Measurements from ENCODE around the gene PEX11A.

PEX11A gene

DNA sequence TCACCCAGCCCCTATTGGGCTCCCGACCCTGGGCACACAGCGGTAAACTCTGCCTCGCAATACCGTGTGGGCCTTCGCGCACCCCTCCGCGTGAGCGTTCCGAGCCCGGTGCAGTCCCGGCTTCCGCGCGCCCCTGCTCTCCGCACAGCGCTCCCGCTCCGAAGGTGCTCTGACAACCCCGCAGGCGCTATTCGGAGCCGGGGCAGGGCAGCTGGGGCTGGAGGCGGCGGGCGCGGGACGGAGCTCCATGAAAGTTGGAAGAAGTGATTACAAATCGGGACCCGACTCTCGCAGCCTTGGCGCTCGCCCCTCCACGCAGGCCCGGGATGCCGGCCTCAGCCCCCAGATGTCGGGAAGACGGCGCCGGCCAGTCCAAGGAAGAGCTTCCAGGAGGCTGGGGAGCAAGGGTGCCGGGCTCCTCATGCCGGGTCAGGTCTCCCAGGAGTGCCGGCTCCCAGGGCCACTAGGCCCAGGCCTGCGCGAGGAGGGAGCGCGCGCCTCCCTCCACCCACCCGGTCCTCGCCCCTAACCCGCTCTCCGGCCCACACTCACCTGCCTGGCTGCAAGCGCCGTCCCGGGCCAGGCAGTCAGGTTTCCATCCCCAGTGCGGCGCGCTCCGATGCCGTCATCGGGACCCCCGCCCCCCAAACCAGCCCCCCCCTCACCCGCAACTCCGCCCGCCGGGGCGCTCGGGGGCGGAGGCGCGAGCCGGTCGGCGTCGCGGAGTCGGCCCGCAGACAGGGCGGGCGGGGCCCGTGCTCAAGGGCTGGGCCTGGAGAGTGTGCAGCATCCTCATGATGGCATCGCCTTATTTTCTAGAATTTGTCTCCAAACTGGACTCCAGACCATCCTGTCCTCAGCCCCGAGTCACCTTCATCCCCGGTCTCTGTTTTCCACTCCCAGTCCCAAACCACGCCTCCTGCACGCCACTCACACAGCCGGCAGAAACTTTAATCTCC is 35.4 kb downstream of the PEX11A start, which contains the start of gene KIF7:
Gene KIF7 (minus strand): TSS at position 621 of the 959 bp plus-strand sequence. CDS start 2,537 bp downstream, outside the sequence.
- no peak for DNase-seq

DNA sequence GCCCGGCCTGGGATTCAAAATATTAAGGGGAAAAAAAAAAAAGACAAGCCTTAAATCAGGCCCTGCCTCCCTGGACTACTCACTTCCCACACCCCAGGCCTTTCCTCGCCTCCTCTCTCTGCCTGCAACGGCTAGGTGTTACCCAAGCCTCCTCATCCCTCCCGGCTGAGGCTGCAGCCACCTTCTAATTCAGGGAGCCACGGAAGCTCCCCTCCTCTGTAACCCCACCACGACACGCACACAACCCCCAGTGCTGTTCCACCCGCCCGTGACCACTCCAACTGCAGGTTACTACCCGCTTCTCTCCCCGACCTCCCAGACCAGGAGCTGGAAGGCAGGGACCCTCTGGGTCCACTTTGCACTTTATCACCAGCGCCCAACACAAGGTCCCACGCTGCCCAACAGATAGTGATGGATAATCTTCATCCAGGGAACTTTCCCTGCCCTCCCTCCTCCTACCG is 36.2 kb downstream of the PEX11A start:
- no peak for DNase-seq

DNA sequence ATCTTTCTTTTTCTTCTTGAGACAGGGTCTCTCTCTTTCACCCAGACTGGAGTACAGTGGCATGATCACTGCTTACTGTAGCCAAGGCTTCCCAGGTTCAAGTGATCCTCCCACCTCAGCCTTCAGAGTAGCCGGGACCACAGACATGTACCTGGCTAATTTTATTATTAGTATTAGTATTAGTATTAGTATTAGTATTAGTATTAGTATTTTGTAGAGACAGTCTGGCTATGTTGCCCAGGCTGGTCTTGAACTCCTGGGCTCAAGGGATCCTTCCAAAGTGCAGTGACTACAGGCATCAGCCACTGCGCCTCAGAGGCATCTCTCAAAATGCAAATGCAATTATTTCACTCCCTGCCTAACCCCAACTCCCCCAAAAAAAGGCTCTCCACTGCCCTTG is 37.0 kb downstream of the PEX11A start:
- DNase-seq, result no peak

DNA sequence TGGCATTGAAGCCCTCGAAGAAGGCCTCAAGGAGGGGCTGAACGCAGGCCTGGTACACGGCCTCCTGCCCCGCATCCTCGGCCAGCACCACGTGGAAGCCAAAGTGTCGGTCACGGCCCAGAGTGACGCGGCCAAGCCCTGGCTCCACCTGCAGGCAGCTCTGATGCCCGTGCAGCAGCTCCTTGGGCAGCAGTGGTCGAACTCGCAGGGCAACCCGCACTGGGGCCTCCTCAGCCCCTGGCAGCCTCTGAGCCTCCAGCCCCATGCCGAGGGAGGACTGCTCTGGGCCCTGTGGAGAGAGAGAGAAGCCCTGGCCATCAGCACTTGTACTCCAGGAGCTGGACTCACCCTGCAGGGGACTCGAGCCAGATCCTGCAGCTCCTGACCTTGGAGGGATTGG is 37.9 kb downstream of the PEX11A start:
- no peak for DNase-seq

DNA sequence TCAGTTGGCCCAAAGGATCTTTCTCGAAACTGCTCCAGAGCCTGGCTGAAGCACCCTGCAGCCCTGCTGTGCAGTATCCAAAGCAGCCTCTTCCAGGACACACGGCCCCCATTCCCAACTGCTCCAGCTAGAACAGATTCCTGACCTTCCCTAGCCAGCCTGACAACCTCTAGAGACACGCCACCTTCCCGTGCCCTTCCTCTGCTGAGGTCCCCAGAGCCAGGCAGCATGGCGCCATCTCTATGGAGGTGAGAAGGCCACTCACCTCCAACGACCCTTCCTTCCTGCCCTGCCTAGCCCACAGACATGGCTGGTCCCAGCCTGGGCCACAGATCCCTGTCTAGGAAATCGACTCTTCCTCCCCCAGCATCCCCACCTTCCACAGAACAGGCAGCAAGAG is 38.4 kb downstream of the PEX11A start:
- DNase-seq, result no peak

DNA sequence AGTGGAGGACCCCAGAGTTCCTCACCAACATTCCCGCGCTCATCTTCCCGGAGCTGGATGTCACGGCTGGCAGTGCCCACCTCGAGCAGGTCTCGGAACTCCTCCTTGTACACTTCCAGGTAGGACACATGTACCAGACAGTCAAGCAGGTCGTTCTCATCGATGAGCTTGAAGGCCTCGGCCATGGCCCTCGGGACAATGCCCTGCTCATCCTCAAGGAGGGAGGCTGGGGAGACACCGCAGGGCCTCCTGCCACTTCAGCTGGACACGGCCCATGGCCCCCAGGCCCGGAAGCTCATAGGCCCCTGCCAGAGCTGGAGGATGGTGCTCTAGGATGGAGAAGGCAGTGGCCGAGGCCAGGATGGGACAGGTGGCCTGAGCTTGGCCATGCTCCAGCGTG is 40.8 kb downstream of the PEX11A start:
- DNase-seq, result no peak

DNA sequence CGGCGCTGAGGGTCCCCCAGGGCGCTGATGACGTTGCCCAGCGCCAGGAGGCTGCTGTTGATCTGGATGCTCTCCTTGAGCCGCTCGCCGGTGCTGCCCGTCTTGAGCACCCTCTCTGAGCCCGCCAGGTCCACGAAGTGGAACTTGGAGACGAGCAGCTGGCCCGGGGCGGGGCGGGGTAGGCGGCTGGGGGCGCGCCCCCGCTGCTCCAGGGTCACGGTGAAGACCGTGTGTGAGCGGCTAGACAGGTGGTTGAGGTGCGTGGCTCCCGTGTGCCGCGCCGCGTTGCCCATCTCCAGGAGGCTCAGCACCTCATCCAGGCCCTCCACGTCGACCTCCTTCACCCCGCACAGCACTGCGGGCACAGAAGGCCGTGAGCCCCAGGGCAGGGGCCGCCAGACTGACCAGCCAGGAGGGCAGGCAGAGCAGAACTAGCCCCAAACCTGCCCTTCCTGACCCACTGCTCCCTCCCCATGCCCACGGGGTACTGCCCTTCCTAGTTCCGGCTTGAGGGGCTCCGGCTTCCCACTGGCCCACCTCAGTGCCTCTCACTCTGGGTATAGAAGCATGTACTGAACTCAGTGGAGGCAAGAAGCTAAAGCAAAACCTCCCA is 41.4 kb downstream of the PEX11A start:
- no peak for DNase-seq

DNA sequence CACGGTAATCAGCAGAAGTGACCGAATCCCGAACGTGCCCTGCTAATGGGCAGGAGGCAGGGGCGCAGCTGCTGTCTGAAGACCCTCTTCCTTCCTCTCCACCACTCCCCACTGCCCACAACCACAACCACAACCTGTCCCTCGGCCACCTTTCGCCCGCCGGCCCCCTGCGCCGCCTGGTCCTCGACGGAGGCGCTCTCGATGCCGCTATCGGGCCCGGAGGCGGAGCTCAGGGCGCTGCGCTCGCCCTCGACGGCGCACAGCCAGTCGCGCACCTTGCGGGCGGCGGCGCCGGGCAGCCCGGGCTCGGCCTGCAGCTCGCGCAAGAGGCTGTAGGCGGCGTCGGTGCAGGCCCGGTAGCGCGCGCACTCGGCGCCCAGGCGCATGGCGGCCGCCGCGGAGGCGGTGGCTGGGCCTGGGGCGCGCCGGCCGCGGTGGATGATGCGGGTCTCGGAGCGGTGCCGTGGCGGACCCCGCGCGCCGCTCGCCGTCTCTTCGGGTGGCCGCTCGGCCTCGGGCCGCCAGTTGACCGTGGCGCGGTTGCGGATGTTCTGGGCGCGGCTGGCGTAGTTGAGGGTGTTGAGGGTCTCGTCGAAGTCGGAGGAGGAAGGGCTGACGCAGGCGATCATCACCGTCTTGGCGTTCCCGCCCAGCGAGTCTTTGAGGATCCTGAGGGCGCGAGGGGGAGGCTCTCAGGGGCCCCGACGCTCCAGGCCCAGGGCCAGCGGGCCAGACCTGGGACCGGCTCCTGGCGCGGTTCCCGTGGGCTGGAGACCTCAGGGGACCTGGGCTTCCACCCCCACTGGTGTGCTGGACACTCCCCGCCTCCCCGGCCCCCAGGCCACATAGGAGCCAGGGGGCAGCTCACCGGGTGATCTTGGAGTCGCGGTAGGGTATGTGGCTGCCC is 42.2 kb downstream of the PEX11A start:
- DNase-seq, result no peak

DNA sequence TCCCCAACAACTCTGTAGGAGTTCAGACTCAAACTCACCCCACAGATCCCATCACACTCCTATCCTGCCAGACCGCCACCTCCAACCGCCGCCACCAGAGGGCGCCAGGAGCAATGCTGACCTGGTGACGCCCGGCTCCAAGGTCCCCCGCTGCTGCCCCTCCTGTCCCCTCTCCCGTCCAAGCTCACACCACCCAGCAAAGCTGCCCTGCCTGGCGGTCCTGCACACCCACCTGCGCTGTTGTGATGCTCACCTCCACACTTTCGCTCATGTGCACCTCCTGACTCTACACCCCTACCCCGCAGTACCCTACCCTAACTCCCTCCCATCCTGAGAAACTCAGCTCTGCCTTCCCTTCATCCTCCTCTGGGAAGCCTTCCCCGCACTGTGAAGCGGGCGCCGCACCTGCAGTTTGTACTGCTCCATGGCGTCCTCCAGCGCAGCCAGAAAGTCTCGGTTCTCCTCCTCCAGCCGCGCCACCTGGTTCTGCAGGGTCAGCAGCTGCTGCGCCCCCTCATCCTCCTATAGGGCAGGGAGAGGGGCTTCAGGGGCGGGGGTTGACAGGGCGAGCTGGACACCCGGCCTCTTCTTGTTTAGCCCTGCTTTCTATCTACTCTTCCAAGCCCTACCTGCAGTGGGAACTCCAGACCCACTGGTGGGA is 43.2 kb downstream of the PEX11A start:
- no peak for DNase-seq

DNA sequence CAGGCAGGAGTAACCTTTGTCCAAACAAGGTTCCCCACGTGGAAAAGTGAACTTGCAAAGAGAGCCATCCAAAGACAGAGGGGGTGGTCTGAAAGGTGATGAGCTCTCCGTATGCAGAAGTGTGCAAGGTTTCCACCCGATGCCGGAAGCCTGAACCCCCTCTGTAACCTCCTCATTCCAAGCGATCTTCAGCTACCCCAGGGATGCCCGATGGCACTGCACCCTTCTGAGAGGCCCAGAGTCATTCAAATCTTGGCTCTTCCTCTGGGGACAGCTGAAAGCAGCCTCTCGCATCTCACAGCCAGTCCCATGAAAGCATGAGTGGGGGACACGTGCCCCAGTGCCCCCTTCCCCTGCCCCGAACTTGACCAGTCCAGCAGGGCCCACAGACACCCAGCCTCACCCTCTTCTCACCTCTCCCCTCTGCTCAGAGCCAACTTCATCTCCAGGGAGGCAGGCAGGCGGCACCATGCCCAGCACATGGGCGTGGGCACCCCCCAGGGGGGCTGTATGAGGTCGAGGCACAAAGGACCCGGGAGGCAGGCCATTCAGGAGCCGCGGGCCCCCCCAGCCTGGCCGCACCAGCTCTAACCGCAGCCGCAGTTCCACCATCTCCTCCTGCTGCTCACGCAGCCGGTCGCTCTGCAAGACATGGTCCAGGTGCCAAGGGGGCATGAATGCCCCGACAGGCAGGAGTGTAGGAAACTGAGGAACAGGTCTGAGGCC is 44.0 kb downstream of the PEX11A start:
- no peak for DNase-seq

DNA sequence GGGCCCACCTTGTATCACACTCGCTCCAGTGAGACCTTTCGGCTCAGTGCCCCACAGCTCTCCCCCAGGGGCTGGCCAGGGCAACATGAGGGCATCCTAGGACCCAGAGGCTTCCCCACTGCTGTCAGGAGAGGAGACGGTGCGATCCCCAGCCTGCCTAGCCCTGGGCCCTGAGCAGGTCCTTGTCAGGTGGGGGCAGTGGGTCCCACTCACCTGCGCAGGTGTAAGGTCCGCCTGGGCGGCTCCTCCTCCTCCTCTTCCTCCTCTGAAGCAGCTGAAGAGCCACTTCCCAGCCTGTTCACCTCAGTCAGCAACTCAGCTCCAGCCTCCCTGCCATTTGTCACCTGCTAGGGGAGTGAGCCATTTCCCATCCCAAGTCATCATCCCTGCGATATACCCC is 44.9 kb downstream of the PEX11A start:
- no peak for DNase-seq

DNA sequence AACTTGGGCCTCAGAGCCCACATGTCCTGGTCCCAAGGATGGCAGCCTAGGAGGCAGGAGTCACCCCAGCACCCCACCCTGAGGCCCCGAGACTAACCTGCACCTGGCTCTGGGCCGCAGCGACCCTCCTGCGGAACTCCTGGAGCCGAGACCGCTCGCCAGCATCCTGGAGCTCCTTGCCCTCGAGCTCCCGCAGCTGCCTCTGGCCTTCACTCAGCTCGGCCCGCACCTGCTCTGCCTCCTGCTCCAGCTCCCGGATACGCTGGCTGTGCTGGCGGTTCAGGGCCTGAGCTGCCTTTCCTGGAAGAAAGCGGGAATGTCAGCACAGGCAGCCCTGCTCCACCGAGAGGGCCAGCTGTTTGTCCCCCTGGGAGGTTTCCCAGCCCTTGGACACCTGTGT is 48.4 kb downstream of the PEX11A start:
- no peak for DNase-seq

DNA sequence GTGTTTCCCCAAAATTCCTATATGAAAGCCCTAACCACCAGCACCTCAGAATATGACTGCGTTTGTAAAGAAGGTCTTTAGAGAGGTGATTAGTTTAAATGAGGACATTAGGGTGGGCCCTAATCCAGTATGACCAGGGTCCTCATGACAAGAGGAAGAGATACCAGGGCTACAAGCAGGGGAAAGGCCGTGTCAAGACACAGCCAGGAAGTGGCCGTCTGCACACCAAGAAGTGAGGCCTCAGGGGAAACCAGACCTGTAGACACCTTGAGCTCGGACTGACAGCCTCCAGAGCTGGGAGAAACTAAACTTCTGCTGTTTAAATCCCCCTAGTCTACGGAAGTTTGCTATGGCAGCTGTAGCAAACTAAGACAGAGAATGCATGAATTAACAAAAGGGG is 49.5 kb downstream of the PEX11A start:
- no peak for DNase-seq

DNA sequence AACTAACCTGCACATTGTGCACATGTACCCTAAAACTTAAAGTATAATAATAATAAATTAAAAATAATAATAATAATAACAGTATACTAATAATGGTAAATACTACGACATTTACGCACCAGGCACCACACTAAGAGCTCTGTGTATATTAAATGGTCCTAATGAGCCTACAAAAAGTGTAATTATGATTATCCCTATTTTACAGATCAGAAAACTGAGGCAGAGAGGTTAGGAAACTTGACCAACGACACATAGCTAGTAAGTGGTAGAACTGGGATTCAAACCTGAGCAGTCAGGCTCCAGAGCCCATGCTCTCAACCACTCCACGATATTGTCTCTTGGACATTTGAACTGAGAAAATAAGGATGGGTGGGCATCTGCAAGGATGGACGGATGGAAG is 50.3 kb downstream of the PEX11A start:
- DNase-seq, result no peak

DNA sequence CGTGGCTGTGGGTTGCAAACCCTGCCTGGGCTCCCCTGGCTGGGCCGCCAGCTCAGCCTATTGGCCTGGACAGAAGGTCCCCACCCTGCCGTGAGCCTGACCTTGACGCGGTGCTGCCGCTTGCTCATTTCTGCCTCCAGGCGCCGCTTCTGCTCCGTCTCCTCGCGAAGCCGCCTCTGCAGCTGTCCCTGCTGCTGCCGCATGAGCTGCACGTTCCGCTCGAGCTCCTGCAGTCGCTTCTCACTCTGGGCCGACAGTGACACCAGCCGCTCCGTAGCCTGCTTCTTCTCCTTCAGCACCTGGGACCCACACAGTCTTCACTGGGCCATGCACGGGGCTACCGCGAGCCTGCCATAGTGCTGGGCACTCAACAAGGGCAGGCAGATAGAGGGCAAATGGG is 57.0 kb downstream of the PEX11A start:
- DNase-seq, result no peak

DNA sequence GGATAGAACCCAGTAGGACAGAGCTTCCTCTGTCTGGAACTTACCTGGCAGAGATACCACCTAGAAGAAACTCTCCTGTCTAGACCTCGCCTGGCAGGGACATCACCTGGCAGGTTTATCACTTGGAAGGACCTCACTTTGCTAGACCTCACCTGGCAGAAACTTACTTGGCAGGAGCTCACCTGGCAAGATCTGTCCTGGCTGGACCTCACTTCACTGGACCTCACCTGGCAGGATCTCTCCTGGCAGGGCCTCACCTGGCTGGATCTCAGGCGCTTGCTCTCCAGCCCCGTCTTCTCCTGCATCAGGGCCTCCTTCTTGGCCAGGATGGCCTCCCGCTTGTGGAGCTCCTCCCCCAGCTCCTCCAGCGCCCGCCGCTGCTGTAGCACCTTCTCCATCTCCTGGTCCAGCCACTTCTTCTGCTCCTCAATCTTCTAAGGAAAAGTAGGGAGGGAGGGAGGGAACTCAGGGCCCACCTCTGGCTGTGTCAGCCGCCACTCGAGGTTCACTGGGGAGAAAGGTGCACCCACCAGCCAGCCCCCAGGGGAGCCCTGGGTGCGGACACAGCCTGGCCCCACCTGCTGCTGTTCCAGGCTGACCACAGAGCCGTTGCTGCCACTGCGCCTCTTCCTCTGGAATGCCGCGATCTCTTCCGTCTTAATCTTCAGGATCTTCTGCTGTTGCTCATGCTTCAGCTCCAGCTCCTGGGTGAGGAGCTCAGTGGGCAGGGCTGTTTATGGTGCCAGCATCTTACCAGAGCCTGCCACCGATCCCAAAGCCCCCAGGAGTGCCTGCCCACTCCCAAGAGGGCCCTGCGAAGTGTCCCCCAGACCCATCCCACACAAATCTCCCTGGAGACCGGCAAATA is 57.8 kb downstream of the PEX11A start:
- no peak for DNase-seq

DNA sequence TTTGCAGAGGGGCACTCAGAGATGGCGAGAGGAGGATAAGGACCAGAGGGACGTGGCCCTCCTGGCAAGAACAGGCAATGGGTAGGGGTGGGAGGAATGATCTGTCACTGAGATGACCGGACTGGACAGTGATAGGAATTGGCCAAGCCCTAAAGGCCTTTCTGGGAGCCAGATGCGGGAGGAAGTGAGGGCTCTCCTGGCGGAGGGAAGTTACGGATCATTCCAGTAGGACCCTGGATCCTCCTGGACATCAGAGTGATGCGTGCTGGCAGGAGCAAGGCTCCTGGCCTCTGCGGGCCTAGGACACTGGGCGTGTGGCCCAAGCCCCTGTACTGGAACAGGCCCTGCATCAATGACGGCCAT is 58.7 kb downstream of the PEX11A start:
- no peak for DNase-seq

All from cerebellar nuclear complex (tissue), 1 donor.